ENCODE measurements around the gene EIF4G1.

GRCh38 chr3:184322731-184323487, 8.5 kb downstream of the EIF4G1 start:
- no peak for TF ChIP-seq EZH2 (IDR thresholded peaks at IDR 0.05; ENCODE audit: borderline replicate concordance, insufficient read depth, low read length, poor library complexity, severe bottlenecking)
- TF ChIP-seq, protein P1, sequence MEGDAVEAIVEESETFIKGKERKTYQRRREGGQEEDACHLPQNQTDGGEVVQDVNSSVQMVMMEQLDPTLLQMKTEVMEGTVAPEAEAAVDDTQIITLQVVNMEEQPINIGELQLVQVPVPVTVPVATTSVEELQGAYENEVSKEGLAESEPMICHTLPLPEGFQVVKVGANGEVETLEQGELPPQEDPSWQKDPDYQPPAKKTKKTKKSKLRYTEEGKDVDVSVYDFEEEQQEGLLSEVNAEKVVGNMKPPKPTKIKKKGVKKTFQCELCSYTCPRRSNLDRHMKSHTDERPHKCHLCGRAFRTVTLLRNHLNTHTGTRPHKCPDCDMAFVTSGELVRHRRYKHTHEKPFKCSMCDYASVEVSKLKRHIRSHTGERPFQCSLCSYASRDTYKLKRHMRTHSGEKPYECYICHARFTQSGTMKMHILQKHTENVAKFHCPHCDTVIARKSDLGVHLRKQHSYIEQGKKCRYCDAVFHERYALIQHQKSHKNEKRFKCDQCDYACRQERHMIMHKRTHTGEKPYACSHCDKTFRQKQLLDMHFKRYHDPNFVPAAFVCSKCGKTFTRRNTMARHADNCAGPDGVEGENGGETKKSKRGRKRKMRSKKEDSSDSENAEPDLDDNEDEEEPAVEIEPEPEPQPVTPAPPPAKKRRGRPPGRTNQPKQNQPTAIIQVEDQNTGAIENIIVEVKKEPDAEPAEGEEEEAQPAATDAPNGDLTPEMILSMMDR (IDR thresholded peaks at IDR 0.05; ENCODE audit: poor library complexity, severe bottlenecking), result no peak
- TF ChIP-seq MXI1 (conservative IDR thresholded peaks at IDR 0.05; ENCODE audit: poor library complexity, severe bottlenecking), result no peak
- TF ChIP-seq EP300 (conservative IDR thresholded peaks at IDR 0.05; ENCODE audit: poor library complexity, severe bottlenecking), result no peak
- TF ChIP-seq POLR2AphosphoS5 (IDR thresholded peaks at IDR 0.05), result no peak

Measured in neural cell (in vitro differentiated cells).